ENCODE data around the gene ICAM2.

The ICAM2 gene

GRCh38 chr17:64056269-64057005 is 36.0 kb upstream of the ICAM2 start:
- DNase-seq: no peak
- no peaks in the 10 kb centered on the region for H3K27me3 Mint-ChIP-seq

DNA sequence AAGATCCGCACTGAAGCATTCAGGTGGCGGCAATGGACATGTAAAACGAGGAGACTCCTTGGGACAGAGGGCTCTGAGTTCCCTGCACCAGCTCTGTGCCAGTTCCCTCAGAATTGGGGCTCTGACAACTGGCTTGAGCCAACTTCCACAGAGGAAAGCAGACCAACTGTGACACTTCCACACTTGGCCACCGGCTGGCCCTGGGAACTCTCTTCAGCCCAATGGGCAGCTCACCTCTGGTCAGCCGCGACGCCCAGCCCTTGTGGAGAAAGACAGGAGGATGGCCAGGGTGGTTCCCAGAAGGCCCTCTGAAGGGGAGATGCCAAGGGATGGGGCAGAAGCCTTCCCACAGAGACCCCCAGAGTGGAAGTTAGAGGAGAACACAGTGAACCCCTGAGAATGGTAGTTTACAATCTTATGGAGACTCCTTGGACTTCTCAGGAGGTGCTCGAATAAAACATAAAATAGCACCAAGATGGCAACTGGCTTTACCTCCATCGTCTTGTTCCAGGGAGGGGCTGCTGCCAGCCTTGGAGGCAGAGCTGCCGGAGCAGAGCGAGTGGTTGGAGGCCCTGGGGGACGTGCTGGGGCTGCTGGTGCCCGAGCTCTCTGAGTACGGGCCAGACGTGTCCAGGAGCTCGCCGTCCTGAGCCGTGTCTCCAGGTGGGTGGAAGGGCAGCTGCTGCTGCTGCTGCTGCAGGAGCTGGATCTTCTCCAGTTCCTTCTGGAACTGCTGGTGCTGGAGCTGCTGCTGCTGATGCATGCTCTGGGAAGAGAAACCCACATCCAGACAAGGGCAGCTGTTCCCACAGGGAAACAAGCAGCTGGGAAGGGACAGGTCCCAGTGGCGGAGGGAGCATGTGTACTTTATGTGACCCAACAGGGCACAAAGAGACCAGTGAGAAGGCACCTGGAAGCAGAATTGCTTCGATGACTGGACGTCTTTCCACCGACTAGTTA is 35.0 kb upstream of the ICAM2 start:
- H3K9me3 Mint-ChIP-seq: no peaks in the 10 kb centered on the region
- no peak overlapping the region for H3K4me3 Mint-ChIP-seq
- no peaks in the 10 kb centered on the region for H3K27me3 Mint-ChIP-seq

More at GRCh38 chr17:64056269-64057005, 36.0 kb upstream of the ICAM2 start:
- Mint-ChIP-seq H3K4me3 (peak overlapping the region; percentile 20), H3K36me3 (ENCODE audit: low read depth) (peaks cover 39% of the 10 kb centered on the region), H3K27ac (peak overlapping the region; percentile 55), H3K4me1 (peaks cover 39% of the 10 kb centered on the region), H3K9me3 (no peaks in the 10 kb centered on the region)
- ATAC-seq: no peak

GRCh38 chr17:64054304-64054703 is 33.9 kb upstream of the ICAM2 start:
- DNase-seq (no peak), ATAC-seq (no peak)
- Mint-ChIP-seq H3K4me1 (peaks cover 42% of the 10 kb centered on the region), H3K27ac (peak overlapping the region; percentile 49), H3K9me3 (no peaks in the 10 kb centered on the region), H3K27me3 (no peaks in the 10 kb centered on the region), H3K4me3 (no peak overlapping the region), H3K36me3 (ENCODE audit: low read depth) (peaks cover 46% of the 10 kb centered on the region)

More for the DNA sequence above, 35.0 kb upstream of the ICAM2 start:
- Mint-ChIP-seq H3K4me1 (peaks cover 39% of the 10 kb centered on the region), H3K27ac (no peak overlapping the region), H3K36me3 (ENCODE audit: low read depth) (peaks cover 40% of the 10 kb centered on the region)
- ATAC-seq: no peak
- DNase-seq: no peak

GRCh38 chr17:64053101-64053500 is 32.7 kb upstream of the ICAM2 start:
- H3K27me3 Mint-ChIP-seq: no peaks in the 10 kb centered on the region
- H3K4me3 Mint-ChIP-seq: no peak overlapping the region
- H3K27ac Mint-ChIP-seq: no peak overlapping the region
- DNase-seq (no peak), ATAC-seq (no peak)
- peaks cover 35% of the 10 kb centered on the region for H3K4me1 Mint-ChIP-seq
- peaks cover 43% of the 10 kb centered on the region for H3K36me3 Mint-ChIP-seq (ENCODE audit: low read depth)
- H3K9me3 Mint-ChIP-seq: no peaks in the 10 kb centered on the region

GRCh38 chr17:64051153-64051552 is 30.7 kb upstream of the ICAM2 start:
- peak; percentile 54 for ATAC-seq
- no peaks in the 10 kb centered on the region for H3K27me3 Mint-ChIP-seq
- DNase-seq: no peak
- H3K4me1 Mint-ChIP-seq: peaks cover 26% of the 10 kb centered on the region
- no peaks in the 10 kb centered on the region for H3K9me3 Mint-ChIP-seq
- H3K4me3 Mint-ChIP-seq: no peak overlapping the region
- H3K36me3 Mint-ChIP-seq (ENCODE audit: low read depth): peaks cover 44% of the 10 kb centered on the region
- peak overlapping the region; percentile 59 for H3K27ac Mint-ChIP-seq

DNA sequence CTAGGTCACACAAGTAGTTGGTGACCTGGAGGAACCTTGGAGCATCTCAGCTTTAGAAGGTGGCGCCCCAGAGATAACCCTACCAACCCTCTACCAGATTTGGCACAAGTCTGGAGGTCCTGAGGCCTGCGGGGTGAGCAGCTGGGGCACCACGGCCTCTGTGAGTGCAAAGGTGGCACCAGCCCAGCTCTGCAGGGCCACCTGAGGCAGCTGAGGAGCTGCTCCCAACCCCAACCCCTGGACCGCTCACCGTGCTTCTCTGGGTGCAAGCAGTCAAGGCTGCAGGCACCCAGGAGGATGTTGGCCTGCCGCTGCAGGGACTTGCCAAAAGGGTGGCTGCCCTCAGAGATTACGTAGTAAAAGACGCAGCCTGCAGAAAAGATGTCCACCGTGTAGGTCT is 28.4 kb upstream of the ICAM2 start:
- Mint-ChIP-seq H3K27me3 (no peaks in the 10 kb centered on the region), H3K27ac (no peak overlapping the region), H3K36me3 (ENCODE audit: low read depth) (peaks cover 55% of the 10 kb centered on the region), H3K4me3 (no peak overlapping the region), H3K4me1 (peaks cover 24% of the 10 kb centered on the region), H3K9me3 (no peaks in the 10 kb centered on the region)
- ATAC-seq: no peak
- no peak for DNase-seq

DNA sequence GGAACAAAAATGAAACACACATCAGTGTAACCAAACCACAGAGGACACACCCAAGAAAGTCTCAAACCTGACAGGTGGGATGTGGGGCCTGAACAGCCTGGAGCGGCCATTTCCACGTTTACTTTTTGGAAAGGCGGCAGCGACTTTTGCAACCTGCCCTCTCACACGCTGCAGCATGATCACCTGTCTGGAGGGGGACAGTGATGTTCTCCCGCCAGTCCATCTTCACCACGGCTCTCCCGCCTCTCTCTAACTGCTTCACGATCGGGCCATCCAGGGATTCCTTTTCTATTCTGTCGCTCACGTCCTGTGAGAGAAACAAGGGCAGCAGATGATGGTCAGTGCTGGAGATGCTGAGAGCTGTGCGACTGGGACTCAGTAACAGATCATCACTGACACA is 24.7 kb upstream of the ICAM2 start:
- ATAC-seq: no peak
- Mint-ChIP-seq H3K27ac (no peak overlapping the region), H3K36me3 (ENCODE audit: low read depth) (peaks cover 40% of the 10 kb centered on the region), H3K27me3 (no peaks in the 10 kb centered on the region), H3K4me3 (no peak overlapping the region), H3K4me1 (peaks cover 6% of the 10 kb centered on the region), H3K9me3 (no peaks in the 10 kb centered on the region)
- DNase-seq: no peak

GRCh38 chr17:64042700-64043485 is 22.5 kb upstream of the ICAM2 start:
- Mint-ChIP-seq H3K27ac (no peak overlapping the region), H3K36me3 (ENCODE audit: low read depth) (peaks cover 32% of the 10 kb centered on the region), H3K4me3 (no peak overlapping the region), H3K27me3 (no peaks in the 10 kb centered on the region), H3K4me1 (no peaks in the 10 kb centered on the region), H3K9me3 (no peaks in the 10 kb centered on the region)
- ATAC-seq: no peak
- no peak for DNase-seq

GRCh38 chr17:64041912-64042311 is 21.5 kb upstream of the ICAM2 start:
- H3K4me1 Mint-ChIP-seq: no peaks in the 10 kb centered on the region
- peaks cover 32% of the 10 kb centered on the region for H3K36me3 Mint-ChIP-seq (ENCODE audit: low read depth)
- H3K27ac Mint-ChIP-seq: no peak overlapping the region
- DNase-seq (no peak), ATAC-seq (no peak)
- no peaks in the 10 kb centered on the region for H3K9me3 Mint-ChIP-seq
- H3K27me3 Mint-ChIP-seq: no peaks in the 10 kb centered on the region
- no peak overlapping the region for H3K4me3 Mint-ChIP-seq

- Mint-ChIP-seq H3K27ac (no peak overlapping the region), H3K9me3 (no peaks in the 10 kb centered on the region), H3K4me3 (no peak overlapping the region), H3K4me1 (no peaks in the 10 kb centered on the region), H3K27me3 (no peaks in the 10 kb centered on the region), H3K36me3 (ENCODE audit: low read depth) (peaks cover 18% of the 10 kb centered on the region)
- DNase-seq (no peak), ATAC-seq (no peak)
Observed at GRCh38 chr17:64040206-64040605, 19.8 kb upstream of the ICAM2 start.

GRCh38 chr17:64039106-64039400 is 18.6 kb upstream of the ICAM2 start:
- Mint-ChIP-seq H3K4me3 (no peak overlapping the region), H3K4me1 (no peaks in the 10 kb centered on the region), H3K27ac (no peak overlapping the region)

DNA sequence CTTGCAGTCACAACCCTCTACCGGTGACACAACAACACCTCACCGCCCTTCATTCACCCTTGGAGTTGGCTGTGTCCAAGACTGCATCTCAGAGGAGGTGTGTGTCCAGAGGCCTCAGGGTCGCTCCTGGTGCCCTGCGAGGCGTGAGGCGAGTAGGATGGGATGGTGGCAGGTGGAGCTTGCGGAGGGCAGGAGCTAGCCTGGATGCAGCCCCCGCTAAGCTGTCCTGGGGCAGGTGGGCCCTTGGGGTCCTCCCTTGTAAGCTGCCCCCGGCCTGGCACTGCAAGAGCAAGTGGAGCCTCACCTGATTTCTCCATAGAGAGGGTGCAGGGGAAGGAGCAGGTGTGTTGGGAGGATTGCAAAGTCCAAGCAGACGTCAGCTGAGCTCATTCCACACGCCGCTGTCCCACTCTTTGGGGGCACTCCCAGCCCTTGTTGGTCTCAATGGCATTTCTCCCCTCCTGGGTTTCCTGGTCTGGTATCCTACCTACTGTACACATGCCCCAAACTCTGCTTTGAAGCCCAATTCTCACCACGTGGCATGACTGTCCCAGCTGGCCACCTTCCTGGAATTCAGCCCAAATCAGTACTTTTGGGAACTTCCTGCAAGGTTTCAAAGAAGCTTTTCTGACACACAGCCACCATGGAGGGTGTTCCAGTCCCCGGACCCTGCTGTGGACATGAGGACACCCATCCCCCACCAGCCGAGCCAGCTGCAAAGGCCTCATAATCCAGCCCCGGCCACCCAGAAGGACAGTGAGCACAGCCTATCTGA is 18.1 kb upstream of the ICAM2 start:
- Mint-ChIP-seq H3K4me3 (no peak overlapping the region), H3K27ac (no peak overlapping the region), H3K36me3 (ENCODE audit: low read depth) (peaks cover 7% of the 10 kb centered on the region), H3K9me3 (no peaks in the 10 kb centered on the region), H3K27me3 (no peaks in the 10 kb centered on the region), H3K4me1 (no peaks in the 10 kb centered on the region)
- no peak for ATAC-seq
- DNase-seq: no peak

More at GRCh38 chr17:64039106-64039400, 18.6 kb upstream of the ICAM2 start:
- DNase-seq: no peak
- Mint-ChIP-seq H3K9me3 (no peaks in the 10 kb centered on the region), H3K27me3 (no peaks in the 10 kb centered on the region), H3K36me3 (ENCODE audit: low read depth) (peaks cover 11% of the 10 kb centered on the region)
- no peak for ATAC-seq

GRCh38 chr17:64037802-64038201 is 17.4 kb upstream of the ICAM2 start:
- DNase-seq: no peak
- no peaks in the 10 kb centered on the region for H3K4me1 Mint-ChIP-seq
- no peak overlapping the region for H3K27ac Mint-ChIP-seq

GRCh38 chr17:64037180-64037579 is 16.7 kb upstream of the ICAM2 start:
- Mint-ChIP-seq H3K27ac (no peak overlapping the region), H3K36me3 (ENCODE audit: low read depth) (peaks cover 5% of the 10 kb centered on the region), H3K9me3 (no peaks in the 10 kb centered on the region), H3K4me3 (no peak overlapping the region), H3K27me3 (no peaks in the 10 kb centered on the region), H3K4me1 (no peaks in the 10 kb centered on the region)
- DNase-seq: no peak
- ATAC-seq: no peak

More at GRCh38 chr17:64037802-64038201, 17.4 kb upstream of the ICAM2 start:
- no peaks in the 10 kb centered on the region for H3K9me3 Mint-ChIP-seq
- H3K4me3 Mint-ChIP-seq: no peak overlapping the region
- peaks cover 5% of the 10 kb centered on the region for H3K36me3 Mint-ChIP-seq (ENCODE audit: low read depth)
- no peak for ATAC-seq
- no peaks in the 10 kb centered on the region for H3K27me3 Mint-ChIP-seq
